Measurements from ENCODE around the gene EHD3.

Gene EHD3

DNA sequence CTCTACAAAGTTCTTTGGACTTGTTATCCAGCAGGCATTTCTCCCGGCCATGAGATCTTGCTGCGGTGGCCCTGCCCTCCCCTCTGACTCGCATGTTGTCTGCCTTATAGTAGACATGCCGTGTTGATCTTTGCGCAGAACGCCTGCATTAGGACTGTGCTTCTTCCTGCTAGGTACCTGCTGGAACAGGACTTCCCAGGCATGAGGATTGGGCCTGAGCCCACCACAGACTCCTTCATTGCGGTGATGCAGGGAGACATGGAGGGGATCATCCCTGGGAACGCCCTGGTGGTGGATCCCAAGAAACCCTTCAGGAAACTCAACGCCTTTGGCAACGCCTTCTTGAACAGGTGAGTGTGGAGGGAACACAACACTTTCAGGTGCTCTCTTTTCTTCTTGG, 10.1 kb downstream of the EHD3 start:
- no peak for TF ChIP-seq CTCF (IDR thresholded peaks at IDR 0.05)
- Mint-ChIP-seq H3K4me1 (peaks cover 32% of the 10 kb centered on the region), H3K36me3 (ENCODE audit: low read depth) (no peaks in the 10 kb centered on the region), H3K27me3 (ENCODE audit: low read depth, poor library complexity) (peaks cover 2% of the 10 kb centered on the region), H3K27ac (no peak overlapping the region), H3K9me3 (no peaks in the 10 kb centered on the region), H3K4me3 (no peak overlapping the region)
- DNase-seq = no peak

DNA sequence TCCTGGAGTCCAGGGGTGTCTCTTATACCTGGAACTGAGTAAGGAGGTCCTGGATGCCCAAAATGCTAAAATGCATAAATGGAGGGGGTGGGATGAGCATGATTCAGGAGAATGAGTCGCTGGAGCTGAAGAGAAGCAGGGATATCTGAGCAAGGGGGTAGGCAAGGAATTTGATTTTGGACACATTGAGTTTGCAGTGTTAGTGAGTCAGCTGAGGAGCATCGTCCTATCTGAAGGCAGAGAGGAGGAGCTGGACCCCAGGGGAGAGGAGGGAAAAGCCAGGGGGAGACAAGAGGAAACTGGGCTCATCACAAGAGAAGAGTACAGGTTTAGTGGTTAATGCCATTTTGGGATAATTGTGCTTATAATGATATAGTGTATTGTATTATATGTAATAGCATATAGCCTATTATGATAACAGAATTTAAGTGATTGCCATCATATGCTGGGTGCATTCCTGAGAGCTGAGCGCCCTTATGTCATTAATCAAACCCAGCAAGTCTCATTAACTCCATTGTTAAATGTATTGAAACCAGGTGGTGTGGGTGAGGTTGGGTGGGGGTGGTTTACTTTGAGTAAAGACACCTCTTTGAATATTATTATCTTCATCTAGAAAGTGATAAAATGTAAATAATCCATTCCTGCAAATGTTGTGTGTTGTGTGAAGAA, 12.4 kb downstream of the EHD3 start:
- Mint-ChIP-seq H3K9me3 (no peaks in the 10 kb centered on the region), H3K36me3 (ENCODE audit: low read depth) (no peaks in the 10 kb centered on the region), H3K4me1 (peaks cover 20% of the 10 kb centered on the region), H3K27me3 (ENCODE audit: low read depth, poor library complexity) (peaks cover 2% of the 10 kb centered on the region), H3K4me3 (no peak overlapping the region), H3K27ac (no peak overlapping the region)
- no peak for DNase-seq
- no peak for TF ChIP-seq CTCF (IDR thresholded peaks at IDR 0.05)

DNA sequence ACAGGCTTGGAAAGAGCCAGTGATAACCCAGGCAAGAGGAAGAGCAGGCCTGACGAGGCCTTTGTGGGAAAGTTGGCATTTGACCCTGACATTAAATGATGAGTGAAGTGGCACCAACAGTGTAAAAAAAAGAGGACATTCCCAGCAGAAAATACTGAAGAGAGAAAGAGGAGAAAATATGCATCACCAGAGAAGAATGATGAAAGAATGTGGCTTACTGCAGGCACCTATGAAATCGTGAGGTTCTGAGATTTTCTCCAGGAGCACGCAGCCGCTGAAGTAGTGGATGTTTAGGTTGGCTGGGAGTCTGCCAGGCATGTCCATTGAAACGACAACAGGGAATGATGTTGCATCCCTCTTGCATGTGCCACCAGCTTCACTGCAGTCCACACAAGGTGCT, 13.8 kb downstream of the EHD3 start:
- Mint-ChIP-seq H3K27ac (peak overlapping the region; percentile 73), H3K9me3 (no peaks in the 10 kb centered on the region), H3K36me3 (ENCODE audit: low read depth) (no peaks in the 10 kb centered on the region), H3K27me3 (ENCODE audit: low read depth, poor library complexity) (peaks cover 2% of the 10 kb centered on the region), H3K4me3 (no peak overlapping the region), H3K4me1 (peaks cover 20% of the 10 kb centered on the region)
- TF ChIP-seq CTCF (IDR thresholded peaks at IDR 0.05) = no peak
- DNase-seq = no peak

DNA sequence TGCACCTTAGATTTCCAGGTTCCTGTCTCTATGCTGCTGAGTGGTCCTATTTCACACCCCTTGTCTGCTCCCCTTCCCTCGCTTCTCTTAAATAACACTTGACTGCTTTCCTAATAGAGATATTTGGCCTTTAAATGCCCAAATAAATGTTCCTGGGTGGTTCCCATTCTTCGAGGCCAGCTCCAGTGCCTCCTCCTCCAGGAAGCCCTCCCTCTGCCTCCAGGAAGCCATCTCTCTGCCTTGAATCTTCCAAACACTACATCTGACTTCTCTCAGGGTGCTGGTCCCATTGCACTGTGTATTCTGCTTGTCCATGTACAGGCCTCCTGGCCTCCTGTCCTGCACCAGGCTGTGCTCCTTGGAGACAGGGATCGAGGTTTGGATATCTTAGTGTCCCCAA, 14.2 kb downstream of the EHD3 start:
- no peaks in the 10 kb centered on the region for H3K36me3 Mint-ChIP-seq (ENCODE audit: low read depth)
- no peaks in the 10 kb centered on the region for H3K9me3 Mint-ChIP-seq
- H3K27ac Mint-ChIP-seq = no peak overlapping the region
- H3K4me3 Mint-ChIP-seq = no peak overlapping the region
- peaks cover 2% of the 10 kb centered on the region for H3K27me3 Mint-ChIP-seq (ENCODE audit: low read depth, poor library complexity)
- no peak for TF ChIP-seq CTCF (IDR thresholded peaks at IDR 0.05)
- DNase-seq = no peak
- H3K4me1 Mint-ChIP-seq = peaks cover 24% of the 10 kb centered on the region

- DNase-seq = no peak
- H3K9me3 Mint-ChIP-seq = no peaks in the 10 kb centered on the region
- TF ChIP-seq CTCF (IDR thresholded peaks at IDR 0.05) = no peak
- H3K4me3 Mint-ChIP-seq = no peak overlapping the region
- H3K4me1 Mint-ChIP-seq = peaks cover 27% of the 10 kb centered on the region
- H3K36me3 Mint-ChIP-seq (ENCODE audit: low read depth) = no peaks in the 10 kb centered on the region
- H3K27ac Mint-ChIP-seq = no peak overlapping the region
- peaks cover 2% of the 10 kb centered on the region for H3K27me3 Mint-ChIP-seq (ENCODE audit: low read depth, poor library complexity)
Measured at GRCh38 chr2:31249009-31249690, 15.2 kb downstream of the EHD3 start.

- Mint-ChIP-seq H3K27ac (no peak overlapping the region), H3K4me1 (peaks cover 41% of the 10 kb centered on the region), H3K27me3 (ENCODE audit: low read depth, poor library complexity) (no peaks in the 10 kb centered on the region), H3K4me3 (no peak overlapping the region), H3K9me3 (no peaks in the 10 kb centered on the region), H3K36me3 (ENCODE audit: low read depth) (no peaks in the 10 kb centered on the region)
- no peak for DNase-seq
- no peak for TF ChIP-seq CTCF (IDR thresholded peaks at IDR 0.05)
Measured at GRCh38 chr2:31251018-31251417, 17.1 kb downstream of the EHD3 start.

Data from nephron progenitor cell (in vitro differentiated cells).